Left hindlimb (tissue), 1 donor: ENCODE data around the gene ZXDB.
"Not testable (repeated sequence)": the region's sequence is repeated elsewhere in the genome, so short reads cannot be mapped to it uniquely, and the experiment has no call there.

Source experiments
- DNase-seq: peaks from one replicate; pipeline ENCODE4 v3.0.0-alpha.2; 2018

ZXDB gene

DNA sequence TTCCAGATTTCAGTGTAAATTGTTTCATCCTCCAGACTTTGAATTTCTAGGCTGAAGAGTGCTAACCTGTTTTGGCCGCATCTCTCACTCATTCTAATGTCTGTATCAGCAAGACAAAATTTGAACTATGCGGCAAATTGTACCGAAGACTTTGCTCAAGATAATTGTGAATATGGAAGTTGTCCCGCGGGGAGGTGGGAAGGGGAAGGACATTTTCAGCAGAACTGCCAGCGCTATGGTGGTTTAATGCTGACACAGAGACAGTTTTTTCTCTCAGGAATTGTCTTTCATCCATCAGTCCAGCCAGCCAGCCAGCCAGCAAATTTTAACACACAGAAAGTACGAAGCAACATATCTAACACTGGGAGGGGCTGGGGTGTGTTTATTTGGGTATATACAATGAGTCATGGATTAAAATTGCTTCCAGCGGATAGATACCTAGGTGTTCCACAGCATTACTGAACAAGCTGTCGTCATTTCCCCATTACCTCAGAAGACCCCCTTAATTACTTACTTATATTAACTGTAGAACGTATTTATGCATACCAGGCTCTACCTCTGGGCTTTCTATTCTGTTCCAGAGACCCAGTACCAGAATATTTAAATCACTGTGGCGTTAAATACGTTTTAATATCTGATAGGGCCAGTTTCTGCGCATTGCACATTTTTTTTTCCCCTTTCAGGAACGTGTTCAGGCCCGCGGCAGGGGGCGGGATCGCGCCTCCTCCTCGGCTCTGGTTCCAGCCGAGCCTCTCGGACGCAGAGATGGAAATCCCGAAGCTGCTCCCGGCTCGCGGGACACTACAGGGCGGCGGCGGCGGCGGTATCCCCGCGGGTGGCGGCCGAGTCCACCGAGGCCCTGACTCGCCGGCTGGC is at the start of gene ZXDB:
ZXDB (plus strand) TSS at position 728 of the 876 bp plus-strand sequence; CDS start at position 766, 38 bp downstream.
- DNase-seq = not testable (repeated sequence)

DNA sequence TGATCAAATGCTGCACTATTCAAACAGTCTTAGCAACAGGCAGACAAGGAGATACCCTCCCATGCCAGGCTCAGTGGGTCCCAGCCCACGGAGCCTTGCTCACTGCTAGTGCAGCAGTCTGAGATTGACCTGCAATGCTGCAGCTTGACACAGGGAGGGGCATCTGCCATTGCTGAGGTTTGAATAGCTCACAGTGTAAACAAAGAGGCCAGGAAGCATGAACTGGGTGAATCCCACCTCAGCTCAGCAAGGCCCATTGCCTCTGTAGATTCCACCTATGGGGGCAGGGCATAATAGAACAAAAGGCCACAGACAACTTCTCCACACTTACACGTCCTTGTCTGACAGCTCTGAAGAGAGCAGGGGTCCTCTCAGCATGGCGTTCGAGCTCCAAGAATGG is 26.6 kb upstream of the ZXDB start:
- DNase-seq = no peak

DNA sequence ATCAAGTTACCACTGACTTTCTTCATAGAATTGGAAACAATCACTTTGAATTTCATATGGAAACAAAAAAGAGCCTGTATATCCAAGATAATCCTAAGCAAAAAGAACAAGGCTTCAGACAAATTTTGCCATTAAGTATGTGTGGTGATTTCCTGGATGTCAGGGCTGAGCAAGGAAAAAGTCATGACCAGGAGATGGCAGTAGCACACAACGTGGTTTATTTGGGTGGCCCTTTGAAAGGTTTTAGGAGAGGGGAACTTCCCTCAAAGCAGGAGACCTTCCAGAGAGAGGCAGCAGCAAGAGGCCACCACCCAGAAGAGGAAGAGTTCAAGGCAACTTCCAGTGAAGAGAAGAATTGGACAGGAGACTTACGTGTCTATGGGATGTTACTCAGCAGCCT is 18.1 kb upstream of the ZXDB start:
- DNase-seq = no peak

DNA sequence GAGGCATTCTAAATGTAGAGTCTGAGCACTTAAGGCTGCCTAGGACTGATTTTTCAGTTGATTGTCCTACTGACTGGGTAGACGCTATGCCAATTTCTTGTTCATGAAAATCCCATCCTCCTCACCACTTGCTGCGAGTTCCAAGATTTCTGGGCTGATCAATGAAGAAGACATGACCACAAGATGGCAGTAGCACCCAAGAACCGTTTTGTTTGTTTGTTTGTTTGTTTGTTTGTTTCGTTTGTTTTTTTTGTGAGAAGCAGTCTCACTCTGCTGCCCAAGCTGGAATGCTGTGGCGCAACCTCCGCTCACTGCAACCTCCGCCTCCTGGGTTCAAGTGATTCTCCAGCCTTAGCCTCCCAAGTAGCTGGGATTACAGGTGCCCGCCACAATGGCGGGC is 8.9 kb upstream of the ZXDB start:
- DNase-seq = not testable (repeated sequence)

DNA sequence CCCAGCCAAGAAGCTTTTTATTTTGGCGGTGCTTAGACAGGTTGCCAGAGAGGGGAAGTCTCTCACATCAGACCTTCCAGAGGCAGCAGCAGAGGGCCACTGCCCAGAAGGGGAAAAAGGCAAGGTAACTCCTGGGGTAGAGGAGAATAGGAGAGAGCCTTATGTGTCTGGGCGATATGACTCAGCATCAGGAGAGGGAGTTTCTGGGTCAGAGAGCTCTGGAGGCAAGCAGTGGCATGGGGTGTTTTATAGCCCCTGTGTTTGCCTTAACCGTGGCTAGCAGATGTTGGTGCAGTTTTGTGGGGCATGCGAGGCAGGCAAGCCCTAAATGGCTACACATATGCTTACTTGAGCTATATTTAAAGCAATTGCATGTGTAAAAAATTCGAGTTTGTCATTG is 8.3 kb upstream of the ZXDB start:
- no peak for DNase-seq

DNA sequence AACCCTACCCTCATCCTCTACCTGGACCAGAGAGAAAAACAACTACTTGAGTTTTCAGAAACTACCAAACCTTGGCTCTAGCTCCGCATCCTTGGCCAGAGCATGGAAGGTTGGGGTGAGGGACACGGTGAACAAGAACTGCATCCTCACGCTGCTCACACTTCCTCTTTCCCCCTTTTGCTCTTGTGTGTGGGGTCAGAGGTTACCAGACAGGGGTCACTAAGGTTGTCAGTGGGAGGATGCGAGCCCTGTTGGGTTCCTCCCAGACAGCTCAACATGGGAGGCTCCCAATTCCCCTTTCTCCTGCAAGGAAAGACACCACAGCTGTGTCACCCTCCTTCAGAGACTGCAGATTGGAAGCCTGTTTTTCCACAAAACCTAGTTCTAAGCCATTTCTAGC is 5.5 kb upstream of the ZXDB start:
- no peak for DNase-seq

DNA sequence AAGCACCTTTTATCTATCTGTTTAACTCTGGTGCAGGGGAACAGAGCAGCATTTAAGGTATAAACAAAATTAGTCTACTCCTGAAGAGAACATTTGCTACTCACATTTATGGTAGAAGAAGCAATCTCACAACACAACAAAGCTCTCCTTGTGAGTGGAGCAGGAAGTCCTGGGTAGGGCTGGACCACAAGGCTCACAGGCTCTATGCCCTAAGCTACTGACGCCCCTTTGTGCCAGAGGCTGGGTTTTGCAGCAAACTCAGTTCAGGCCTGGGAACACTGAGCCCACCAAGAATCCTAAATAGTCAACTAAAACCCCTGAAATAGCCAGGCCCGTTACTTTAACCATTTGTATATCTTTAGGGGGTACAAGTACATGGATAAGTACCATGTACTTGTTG is 4.7 kb upstream of the ZXDB start:
- no peak for DNase-seq

DNA sequence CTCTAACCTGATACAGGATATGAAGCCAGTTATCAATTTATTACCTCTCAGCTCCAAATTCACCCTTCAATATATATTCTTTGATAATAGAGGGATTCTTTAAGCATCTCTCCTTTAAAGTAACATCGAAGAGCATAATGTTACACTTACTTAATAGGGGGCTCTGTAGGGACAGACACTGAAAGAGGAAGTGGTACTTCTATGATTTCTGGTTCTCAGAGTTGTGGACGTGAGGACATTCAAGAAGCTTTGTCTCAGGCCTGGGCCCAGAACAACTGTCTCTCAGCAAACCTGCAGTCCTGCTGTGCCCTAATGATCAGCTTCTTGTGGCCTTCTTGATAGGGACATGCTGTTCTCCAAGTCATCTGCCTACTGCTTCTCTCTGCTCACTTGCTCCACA is 4.2 kb upstream of the ZXDB start:
- DNase-seq = no peak

DNA sequence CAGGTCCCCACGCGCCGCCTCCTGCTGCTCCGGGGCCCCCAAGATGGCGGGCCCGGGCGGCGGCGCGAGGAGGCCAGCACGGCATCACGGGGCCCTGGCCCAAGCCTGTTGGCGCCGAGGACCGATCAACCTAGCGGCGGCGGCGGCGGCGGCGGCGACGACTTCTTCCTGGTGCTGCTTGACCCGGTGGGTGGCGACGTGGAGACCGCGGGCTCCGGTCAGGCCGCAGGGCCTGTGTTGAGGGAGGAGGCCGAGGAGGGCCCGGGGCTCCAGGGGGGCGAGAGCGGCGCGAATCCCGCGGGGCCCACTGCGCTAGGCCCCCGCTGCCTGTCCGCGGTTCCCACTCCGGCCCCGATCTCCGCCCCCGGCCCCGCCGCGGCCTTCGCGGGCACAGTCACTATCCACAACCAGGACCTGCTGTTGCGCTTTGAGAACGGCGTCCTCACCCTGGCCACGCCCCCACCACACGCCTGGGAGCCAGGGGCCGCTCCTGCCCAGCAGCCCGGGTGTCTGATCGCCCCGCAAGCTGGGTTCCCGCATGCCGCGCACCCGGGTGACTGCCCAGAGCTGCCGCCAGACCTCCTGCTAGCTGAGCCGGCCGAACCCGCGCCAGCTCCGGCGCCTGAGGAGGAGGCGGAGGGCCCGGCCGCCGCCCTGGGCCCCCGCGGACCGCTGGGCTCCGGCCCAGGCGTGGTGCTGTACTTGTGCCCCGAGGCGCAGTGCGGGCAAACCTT is 516 bp downstream of the ZXDB start:
- peak; percentile 47 for DNase-seq

DNA sequence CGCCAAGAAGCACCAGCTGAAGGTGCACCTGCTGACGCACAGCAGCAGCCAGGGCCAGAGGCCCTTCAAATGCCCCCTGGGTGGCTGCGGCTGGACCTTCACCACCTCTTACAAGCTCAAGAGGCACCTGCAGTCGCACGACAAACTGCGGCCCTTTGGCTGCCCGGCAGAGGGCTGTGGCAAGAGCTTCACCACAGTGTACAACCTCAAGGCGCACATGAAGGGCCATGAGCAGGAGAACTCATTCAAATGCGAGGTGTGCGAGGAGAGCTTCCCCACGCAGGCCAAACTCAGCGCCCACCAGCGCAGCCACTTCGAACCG is 1.0 kb downstream of the ZXDB start:
- DNase-seq = not testable (repeated sequence)

DNA sequence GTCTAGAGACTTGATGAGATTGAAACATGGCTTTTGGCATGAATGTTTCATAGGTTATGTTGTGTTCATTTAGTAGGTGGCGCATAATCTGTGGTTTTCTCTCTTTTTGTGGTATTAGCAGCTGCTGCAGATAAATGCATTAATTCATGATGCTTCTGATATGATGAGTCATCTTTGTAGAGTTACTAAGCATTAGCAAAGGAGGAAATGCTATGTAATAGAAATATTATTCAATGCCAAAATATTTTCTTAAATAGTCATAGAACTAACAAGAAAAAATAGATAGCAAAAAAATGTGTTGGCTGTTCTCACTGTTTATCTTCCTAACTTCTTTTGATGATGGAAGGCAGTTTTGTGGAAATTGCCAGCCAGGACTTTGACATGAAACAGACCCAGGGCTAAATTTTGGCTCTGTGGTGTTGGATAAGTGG is 3.6 kb downstream of the ZXDB start:
- no peak for DNase-seq

DNA sequence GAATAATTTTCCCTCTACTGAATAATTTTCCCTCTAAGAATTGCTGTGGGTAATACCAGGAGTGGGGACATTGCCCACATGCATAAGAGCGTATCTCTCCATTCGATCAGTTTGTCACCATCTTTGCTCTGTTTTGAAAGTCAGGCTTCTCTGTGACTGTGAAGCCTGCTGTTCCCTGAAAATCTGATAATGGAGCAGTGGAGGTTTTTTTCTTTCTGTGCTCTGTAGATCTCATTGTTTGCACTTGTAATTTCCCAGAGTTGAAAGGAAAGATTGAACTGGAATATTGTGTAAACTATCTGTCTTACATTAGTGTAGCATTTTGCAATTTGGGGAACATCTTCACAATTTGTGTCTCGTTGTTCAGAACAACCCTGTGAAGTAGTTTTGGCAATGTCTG is 4.3 kb downstream of the ZXDB start:
- DNase-seq = no peak

DNA sequence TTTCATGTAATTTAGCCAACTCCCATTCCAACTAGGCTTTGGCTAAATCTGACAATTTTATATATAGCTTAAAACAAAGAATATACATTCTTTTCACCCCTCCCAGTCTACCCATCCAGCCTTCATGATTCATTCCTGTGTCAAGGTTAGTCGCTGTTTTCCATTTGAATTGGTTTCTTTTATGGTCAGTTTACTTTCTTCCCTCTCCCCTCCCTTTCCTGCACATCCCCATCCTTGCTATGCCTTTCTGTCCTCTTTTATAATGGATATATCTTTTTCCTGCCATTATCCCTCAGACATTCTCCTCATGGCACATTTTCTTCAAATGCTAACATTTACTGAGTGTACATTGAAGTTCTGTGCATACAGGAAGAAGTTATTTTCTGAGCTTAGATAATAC is 4.7 kb downstream of the ZXDB start:
- no peak for DNase-seq

DNA sequence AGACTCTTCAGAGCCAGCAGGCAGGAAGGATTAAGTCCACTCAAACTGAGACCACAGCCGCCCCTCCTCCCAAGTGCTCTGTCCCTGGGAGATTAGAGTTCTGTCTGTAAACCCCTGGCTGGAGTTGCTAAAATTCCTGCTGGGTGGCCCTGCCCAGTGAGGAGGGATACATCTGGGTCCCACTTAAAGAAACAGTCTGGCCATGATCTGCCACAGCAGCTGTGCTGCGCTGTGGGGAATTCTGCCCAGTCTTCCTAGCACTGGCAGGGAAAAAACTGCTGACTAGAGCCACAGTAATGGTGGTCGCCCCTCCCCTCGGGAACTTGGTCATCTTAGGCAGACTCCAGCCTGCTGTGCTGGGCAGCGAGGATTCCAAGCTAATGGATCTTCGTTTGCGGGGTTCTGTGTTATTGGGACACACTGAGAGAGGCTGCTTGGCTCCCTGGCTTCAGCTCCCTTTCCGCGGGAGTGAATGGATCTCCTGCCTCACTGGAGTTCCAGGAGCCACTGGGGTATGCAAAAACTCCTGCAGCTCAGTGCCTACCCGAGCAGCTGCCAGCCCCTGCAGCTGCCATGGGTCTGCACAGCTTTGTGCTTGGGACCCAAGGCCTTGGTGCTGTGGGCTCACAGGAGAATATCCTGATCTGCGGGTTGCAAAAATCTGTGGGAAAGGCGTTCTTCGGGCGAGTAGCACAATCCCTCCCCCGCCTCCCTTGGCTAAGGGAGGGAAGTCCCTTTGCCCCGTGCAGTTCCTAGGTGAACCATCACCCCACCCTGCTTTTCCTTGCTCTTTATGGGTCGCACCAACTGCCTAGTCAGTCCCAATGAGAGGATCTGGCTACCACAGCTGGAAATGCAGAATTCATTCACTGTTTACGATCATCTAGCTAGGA is 15.7 kb downstream of the ZXDB start:
- DNase-seq = no peak

DNA sequence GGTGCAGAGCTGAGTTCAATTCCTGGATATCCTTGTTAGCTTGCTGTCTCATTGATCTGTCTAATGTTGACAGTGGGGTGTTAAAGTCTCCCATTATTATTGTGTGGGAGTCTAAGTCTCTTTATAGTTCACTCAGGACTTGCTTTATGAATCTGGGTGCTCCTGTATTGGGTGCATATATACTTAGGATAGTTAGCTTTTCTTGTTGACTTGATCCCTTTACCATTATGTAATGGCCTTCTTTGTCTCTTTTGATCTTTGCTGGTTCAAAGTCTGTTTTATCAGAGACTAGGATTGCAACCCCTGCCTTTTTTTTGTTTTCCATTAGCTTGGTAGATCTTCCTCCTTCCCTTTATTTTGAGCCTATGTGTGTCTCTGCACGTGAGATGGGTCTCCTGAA is 21.5 kb downstream of the ZXDB start:
- DNase-seq = not testable (repeated sequence)

DNA sequence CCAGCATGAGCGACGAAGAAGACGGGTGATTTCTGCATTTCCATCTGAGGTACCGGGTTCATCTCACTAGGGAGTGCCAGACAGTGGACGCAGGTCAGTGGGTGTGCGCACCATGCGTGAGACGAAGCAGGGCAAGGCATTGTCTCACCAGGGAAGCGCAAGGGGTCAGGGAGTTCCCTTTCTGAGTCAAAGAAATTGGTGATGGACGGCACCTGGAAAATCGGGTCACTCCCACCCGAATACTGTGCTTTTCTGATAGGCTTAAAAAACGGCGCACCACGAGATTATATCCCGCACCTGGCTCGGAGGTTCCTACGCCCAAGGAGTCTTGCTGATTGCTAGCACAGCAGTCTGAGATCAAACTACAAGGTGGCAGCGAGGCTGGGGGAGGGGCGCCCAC is 37.6 kb downstream of the ZXDB start:
- DNase-seq = not testable (repeated sequence)

DNA sequence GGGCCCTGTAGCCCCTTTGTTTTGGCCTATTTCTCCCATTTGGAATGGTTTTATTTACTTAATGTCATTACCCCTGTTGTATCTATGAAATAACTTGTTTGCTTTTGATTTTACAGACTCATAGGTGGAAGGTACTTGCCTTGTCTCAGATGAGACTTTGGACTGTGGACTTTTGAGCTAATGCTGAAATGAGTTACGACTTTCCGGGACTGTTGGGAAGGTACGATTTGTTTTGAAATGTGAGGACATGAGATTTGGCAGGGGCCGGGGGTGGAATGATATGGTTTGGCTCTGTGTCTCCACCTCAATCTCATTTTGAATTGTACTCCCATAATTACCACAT is 48.8 kb downstream of the ZXDB start:
- DNase-seq = no peak

DNA sequence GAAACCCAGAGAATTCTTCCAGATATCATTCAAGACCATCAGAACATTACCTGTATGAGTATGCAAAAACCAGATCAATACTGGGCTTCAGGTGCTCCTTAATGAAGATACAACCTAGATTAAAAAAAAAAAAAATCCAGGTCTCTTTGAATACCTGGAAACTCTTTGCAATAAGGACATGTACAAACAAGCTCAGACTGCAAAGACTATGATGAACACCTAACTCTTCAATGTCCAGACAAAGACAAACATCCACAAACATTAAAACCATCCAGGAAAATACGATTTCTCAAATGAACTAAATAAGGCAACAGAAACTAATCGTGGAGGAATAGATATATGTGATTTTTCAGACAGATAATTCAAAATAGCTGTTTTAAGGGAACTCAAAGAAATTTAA is 49.5 kb downstream of the ZXDB start:
- DNase-seq = no peak

DNA sequence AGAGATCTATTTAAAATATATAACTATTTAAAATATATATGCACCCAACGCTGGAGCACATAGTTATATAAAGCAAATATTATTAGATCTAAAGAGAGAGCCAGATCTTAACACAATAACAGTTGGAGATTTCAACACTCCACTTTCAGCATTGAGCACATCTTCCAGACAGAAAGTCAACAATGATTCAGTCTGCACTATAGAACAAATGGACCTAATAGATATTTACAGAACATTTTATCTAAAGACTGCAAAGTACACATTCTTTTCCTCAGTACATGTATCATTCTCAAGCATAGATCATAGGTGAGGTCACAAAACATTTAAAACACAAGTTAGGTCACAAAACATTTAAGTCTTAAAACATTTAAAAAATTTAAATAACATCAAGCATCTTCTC is 51.9 kb downstream of the ZXDB start:
- DNase-seq = no peak

DNA sequence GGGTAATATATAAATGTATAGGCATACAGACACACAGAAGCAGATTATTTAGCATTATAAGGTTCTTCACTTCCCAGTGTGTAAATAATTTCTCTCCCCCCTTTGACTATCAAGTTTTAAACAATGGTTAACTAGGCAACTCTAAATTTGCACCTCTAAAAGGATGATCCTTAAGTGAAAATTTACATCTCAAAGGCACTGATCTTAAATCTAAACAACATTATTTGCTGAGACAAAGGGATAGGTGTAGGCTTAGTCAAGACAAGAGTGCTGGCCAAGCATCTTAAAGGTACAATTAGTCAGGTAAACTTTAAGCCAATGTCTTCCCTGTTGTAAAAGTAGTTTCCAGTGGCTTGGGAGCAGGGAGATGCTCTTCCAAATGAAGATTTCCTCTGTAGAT is 55.2 kb downstream of the ZXDB start:
- no peak for DNase-seq
